Tibial nerve (tissue), 4 donors: ENCODE results near the gene PHC3. TPM values are rescaled to one million over a fixed set of nuclear protein-coding genes. Genes with fewer than 3 reads are reported as not detected.
"Not testable (repeated sequence)": the region's sequence is repeated elsewhere in the genome, so short reads cannot be mapped to it uniquely, and the experiment has no call there.

Source experiments
- DNase-seq, 2 donors: peaks; one replicate each; pipeline ENCODE4 v3.0.0-alpha.2; 2019; ENCODE audit warnings: low spot score in 2 of 2
- H3K27ac ChIP-seq, 4 donors: fragments of 200-600 bp; sonication (generic) in 3 of 4; one replicate each; pipeline ENCODE4 v1.5.1; 2017 to 2019; ENCODE audit warnings: mild to moderate bottlenecking in 1 of 4
- H3K27me3 ChIP-seq, 2 donors: fragments of 200-600 bp; sonication (generic) in 1 of 2; one replicate each; pipeline versions ENCODE4 v1.5.1 to v1.6.0; 2017 to 2019
- H3K36me3 ChIP-seq, 3 donors: fragments of 200-600 bp; sonication (generic); one replicate each; pipeline ENCODE4 v1.5.1; 2018 to 2019
- H3K4me1 ChIP-seq, 4 donors: fragments of 200-600 bp; sonication (generic) in 3 of 4; one replicate each; pipeline ENCODE4 v1.5.1; 2017 to 2019
- H3K4me3 ChIP-seq, 4 donors: fragments of 200-600 bp; sonication (generic) in 3 of 4; one replicate each; pipeline ENCODE4 v1.5.1; 2017 to 2019; ENCODE audit warnings: mild to moderate bottlenecking in 1 of 4, moderate library complexity in 1 of 4
- H3K9me3 ChIP-seq, 4 donors: fragments of 200-600 bp; sonication (generic) in 3 of 4; one replicate each; pipeline ENCODE4 v1.5.1; 2017 to 2019
- CTCF ChIP-seq, 5 experiments: fragments of 200-600 bp in 3 of 5; fragments of 450-650 bp in 2 of 5; sonication (generic) in 3 of 5; IDR thresholded peaks; one replicate each; pipeline ENCODE4 v1.5.1; 2016 to 2019; ENCODE audit warnings: antibody characterized with exemption in 5 of 5, mild to moderate bottlenecking in 3 of 5, moderate library complexity in 2 of 5
- EP300 ChIP-seq, 2 donors: sonication (generic); formaldehyde crosslinking; IDR thresholded peaks; one replicate each; pipeline ENCODE4 v1.6.1; 2017; ENCODE audit warnings: antibody characterized with exemption in 2 of 2, mild to moderate bottlenecking in 1 of 2
- POLR2A ChIP-seq, 2 donors: fragments of 450-650 bp; IDR thresholded peaks; one replicate each; pipeline ENCODE4 v1.6.1; 2017; ENCODE audit warnings: antibody characterized with exemption in 2 of 2, mild to moderate bottlenecking in 2 of 2, moderate library complexity in 2 of 2
- WGBS, 2 donors: methylation state at CpG; one replicate each; pipeline ENCODE4 v1.1.5; 2018; 5-methylcytosine and 5-hydroxymethylcytosine counted together
- total RNA-seq, 4 donors: library from RNA; depleted of rRNA; stranded (reverse); fragments of >200 nt; gene quantifications; one replicate each; pipeline ENCODE4 v1.1.0, GENCODE V29; 2016

PHC3 gene
- total RNA-seq, 4 donors from 2014 or later = 63.8 to 124 (median 112) TPM

- TF ChIP-seq EP300 (IDR thresholded peaks at IDR 0.05) = no peak
- 75 to 92% methylated on average over 4 of the region's 4 CpGs for WGBS, 2 donors
- no peak for DNase-seq
These were observed 21.9 kb upstream of the PHC3 start for GRCh38 chr3:170203457-170203856.

GRCh38 chr3:170201527-170201926 is 20.0 kb upstream of the PHC3 start:
- no peak for DNase-seq
- Histone ChIP-seq H3K27ac (no peak overlapping the region), H3K27me3 (no peaks in the 10 kb centered on the region), H3K4me1 (no peaks in the 10 kb centered on the region), H3K36me3 (no peaks in the 10 kb centered on the region), H3K4me3 (no peak overlapping the region), H3K9me3 (no peaks in the 10 kb centered on the region)
- no peak for TF ChIP-seq CTCF (IDR thresholded peaks at IDR 0.05)
- TF ChIP-seq POLR2A (IDR thresholded peaks at IDR 0.05) = no peak
- TF ChIP-seq EP300 (IDR thresholded peaks at IDR 0.05) = no peak
- WGBS, 2 donors = 88 to 91% methylated on average over 5 of the region's 5 CpGs

More at GRCh38 chr3:170203457-170203856, 21.9 kb upstream of the PHC3 start:
- no peaks in the 10 kb centered on the region for H3K4me1 ChIP-seq
- no peaks in the 10 kb centered on the region for H3K9me3 ChIP-seq
- H3K27me3 ChIP-seq = no peaks in the 10 kb centered on the region
- no peaks in the 10 kb centered on the region for H3K36me3 ChIP-seq
- H3K27ac ChIP-seq = no peak overlapping the region
- H3K4me3 ChIP-seq = no peak overlapping the region

- Histone ChIP-seq H3K9me3 (no peaks in the 10 kb centered on the region), H3K27ac (no peak overlapping the region), H3K4me1 (no peaks in the 10 kb centered on the region), H3K36me3 (no peaks in the 10 kb centered on the region), H3K27me3 (no peaks in the 10 kb centered on the region), H3K4me3 (no peak overlapping the region)
- TF ChIP-seq POLR2A (IDR thresholded peaks at IDR 0.05) = no peak
- no peak for TF ChIP-seq EP300 (IDR thresholded peaks at IDR 0.05)
- TF ChIP-seq CTCF (IDR thresholded peaks at IDR 0.05) = no peak
- DNase-seq = no peak
These were observed 19.5 kb upstream of the PHC3 start for GRCh38 chr3:170200987-170201386.

GRCh38 chr3:170196833-170197232 is 15.3 kb upstream of the PHC3 start:
- no peaks in the 10 kb centered on the region for H3K9me3 ChIP-seq
- DNase-seq = no peak
- H3K36me3 ChIP-seq = no peaks in the 10 kb centered on the region
- H3K27ac ChIP-seq = no peak overlapping the region
- H3K4me1 ChIP-seq = no peaks in the 10 kb centered on the region
- WGBS, 2 donors = 93 to 96% methylated on average over 3 of the region's 3 CpGs
- no peaks in the 10 kb centered on the region for H3K27me3 ChIP-seq
- TF ChIP-seq CTCF (IDR thresholded peaks at IDR 0.05) (no peak), POLR2A (IDR thresholded peaks at IDR 0.05) (no peak), EP300 (IDR thresholded peaks at IDR 0.05) (no peak)
- H3K4me3 ChIP-seq = no peak overlapping the region

GRCh38 chr3:170195759-170196158 is 14.2 kb upstream of the PHC3 start:
- not testable (repeated sequence) for H3K27ac ChIP-seq, H3K9me3 ChIP-seq, H3K36me3 ChIP-seq, H3K27me3 ChIP-seq, H3K4me1 ChIP-seq, H3K4me3 ChIP-seq, DNase-seq
- 78 to 80% methylated on average over 3 of the region's 3 CpGs for WGBS, 2 donors

- H3K27ac ChIP-seq = no peak overlapping the region
- H3K4me1 ChIP-seq = peaks cover 0 to 9% (median 0%) of the 10 kb centered on the region in 4 donors
- H3K36me3 ChIP-seq = no peaks in the 10 kb centered on the region
- H3K27me3 ChIP-seq = no peaks in the 10 kb centered on the region
- 83 to 89% methylated on average over 4 of the region's 4 CpGs for WGBS, 2 donors
- no peak overlapping the region for H3K4me3 ChIP-seq
- no peaks in the 10 kb centered on the region for H3K9me3 ChIP-seq
- DNase-seq = no peak
- TF ChIP-seq EP300 (IDR thresholded peaks at IDR 0.05) = no peak
- no peak for TF ChIP-seq POLR2A (IDR thresholded peaks at IDR 0.05)
These were observed 8.1 kb upstream of the PHC3 start for GRCh38 chr3:170189398-170190256.
